Measurements from ENCODE around the gene PCNX2.
A peak's percentile ranks its signal among the peaks of the same experiment; 100 is the strongest.
"Not testable (repeated sequence)": the region's sequence is repeated elsewhere in the genome, so short reads cannot be mapped to it uniquely, and the experiment has no call there.

Gene PCNX2

GRCh38 chr1:233097959-233098580, 197.5 kb downstream of the PCNX2 start:
- ATAC-seq: no peak

GRCh38 chr1:233097546-233097945, 198.0 kb downstream of the PCNX2 start:
- peak; percentile 35 to 64 for ATAC-seq

- ATAC-seq: no peak
These were observed 200.8 kb downstream of the PCNX2 start for GRCh38 chr1:233094691-233095090.

GRCh38 chr1:233094269-233094668, 201.3 kb downstream of the PCNX2 start:
- no peak for ATAC-seq

GRCh38 chr1:233090746-233091494, 204.6 kb downstream of the PCNX2 start:
- ATAC-seq: no peak

GRCh38 chr1:233089251-233089650, 206.3 kb downstream of the PCNX2 start:
- no peak for ATAC-seq

GRCh38 chr1:233088613-233089012, 206.9 kb downstream of the PCNX2 start:
- ATAC-seq: no peak

- no peak for ATAC-seq
These were observed 208.3 kb downstream of the PCNX2 start for GRCh38 chr1:233086961-233087881.

- no peak for ATAC-seq
These were observed 210.0 kb downstream of the PCNX2 start for GRCh38 chr1:233085566-233085965.

- ATAC-seq: no peak
These were observed 212.6 kb downstream of the PCNX2 start for GRCh38 chr1:233082778-233083550.

- no peak for ATAC-seq
These were observed 213.8 kb downstream of the PCNX2 start for GRCh38 chr1:233081735-233082134.

- not testable (repeated sequence) for ATAC-seq
These were observed 214.7 kb downstream of the PCNX2 start for GRCh38 chr1:233080827-233081226.

GRCh38 chr1:233080286-233080685, 215.2 kb downstream of the PCNX2 start:
- no peak for ATAC-seq

GRCh38 chr1:233079574-233079973, 216.0 kb downstream of the PCNX2 start:
- no peak for ATAC-seq

GRCh38 chr1:233078396-233078795, 217.1 kb downstream of the PCNX2 start:
- ATAC-seq: no peak

- ATAC-seq: no peak
These were observed 219.6 kb downstream of the PCNX2 start for GRCh38 chr1:233075915-233076295.

- ATAC-seq: no peak
These were observed 229.4 kb downstream of the PCNX2 start for GRCh38 chr1:233066087-233066486.

- ATAC-seq: no peak
These were observed 229.8 kb downstream of the PCNX2 start for GRCh38 chr1:233065685-233066084.

- ATAC-seq: no peak
These were observed 230.5 kb downstream of the PCNX2 start for GRCh38 chr1:233064988-233065387.

GRCh38 chr1:233063462-233063861, 232.1 kb downstream of the PCNX2 start:
- no peak for ATAC-seq

- no peak for ATAC-seq
These were observed 234.3 kb downstream of the PCNX2 start for GRCh38 chr1:233061265-233061664.

- no peak for ATAC-seq
These were observed 235.0 kb downstream of the PCNX2 start for GRCh38 chr1:233060461-233060994.
